ENCODE data around the gene L3MBTL4. TPM values are rescaled to one million over a fixed set of nuclear protein-coding genes. Genes with fewer than 3 reads are reported as not detected.

Gene L3MBTL4
- total and polyA plus RNA-seq, 10 donors, result 1.1 to 21.0 (median 12.7) TPM

- intact Hi-C loops (cut with DNase I; ENCODE audit: low total_unique reads), result no loop called here
- H3K9me3 ChIP-seq, result peaks cover 0 to 4% (median 0%) of the 10 kb centered on the region in 8 donors
- TF ChIP-seq CTCF (IDR thresholded peaks at IDR 0.05 in 8 of 11, conservative IDR thresholded peaks at IDR 0.05 in 3 of 11) (no peak), POLR2A (IDR thresholded peaks at IDR 0.05) (no peak), POLR2AphosphoS5 (IDR thresholded peaks at IDR 0.05) (no peak)
- H3K4me3 ChIP-seq, result no peak overlapping the region
- 65 to 78% (median 78%) methylated on average over 2 of the region's 2 CpGs for WGBS, 5 donors
- H3K27ac ChIP-seq, result no peak overlapping the region
- no peaks in the 10 kb centered on the region for H3K27me3 ChIP-seq (replicated peaks in 1 of 7)
- no peaks in the 10 kb centered on the region for H3K36me3 ChIP-seq
- no peaks in the 10 kb centered on the region for H3K4me1 ChIP-seq
- DNase-seq, result no peak
These were observed 389.9 kb downstream of the L3MBTL4 start for GRCh38 chr18:6024745-6025248.

- DNase-seq, result no peak
- H3K4me1 ChIP-seq, result no peaks in the 10 kb centered on the region
- H3K4me3 ChIP-seq, result no peak overlapping the region
- H3K9me3 ChIP-seq, result peaks cover 0 to 4% (median 0%) of the 10 kb centered on the region in 8 donors
- H3K27ac ChIP-seq, result no peak overlapping the region
- TF ChIP-seq CTCF (IDR thresholded peaks at IDR 0.05 in 8 of 11, conservative IDR thresholded peaks at IDR 0.05 in 3 of 11) (no peak), POLR2A (IDR thresholded peaks at IDR 0.05) (no peak), POLR2AphosphoS5 (IDR thresholded peaks at IDR 0.05) (no peak)
- H3K36me3 ChIP-seq, result no peaks in the 10 kb centered on the region
- 90 to 94% (median 92%) methylated on average over 7 of the region's 7 CpGs for WGBS, 5 donors
- H3K27me3 ChIP-seq (replicated peaks in 1 of 7), result no peaks in the 10 kb centered on the region
- intact Hi-C loops (cut with DNase I; ENCODE audit: low total_unique reads), result no loop called here
These were observed 391.2 kb downstream of the L3MBTL4 start for GRCh38 chr18:6023551-6023950.

- intact Hi-C loops (cut with DNase I; ENCODE audit: low total_unique reads), result no loop called here
- Histone ChIP-seq H3K4me3 (no peak overlapping the region), H3K27ac (no peak overlapping the region), H3K9me3 (no peaks in the 10 kb centered on the region), H3K4me1 (no peaks in the 10 kb centered on the region), H3K27me3 (replicated peaks in 1 of 7) (no peaks in the 10 kb centered on the region), H3K36me3 (no peaks in the 10 kb centered on the region)
- DNase-seq, result no peak
- 80 to 86% (median 82%) methylated on average over 5 of the region's 5 CpGs for WGBS, 5 donors
- TF ChIP-seq POLR2A (IDR thresholded peaks at IDR 0.05), result no peak
These were observed 391.9 kb downstream of the L3MBTL4 start for GRCh38 chr18:6022845-6023244.

GRCh38 chr18:6022074-6022444, 392.7 kb downstream of the L3MBTL4 start:
- TF ChIP-seq POLR2A (IDR thresholded peaks at IDR 0.05) (no peak), POLR2AphosphoS5 (IDR thresholded peaks at IDR 0.05) (no peak), CTCF (IDR thresholded peaks at IDR 0.05 in 8 of 11, conservative IDR thresholded peaks at IDR 0.05 in 3 of 11) (no peak)
- DNase-seq, result no peak
- 16 to 33% (median 29%) methylated on average over 2 of the region's 2 CpGs for WGBS, 5 donors
- H3K9me3 ChIP-seq, result no peaks in the 10 kb centered on the region
- H3K27me3 ChIP-seq (replicated peaks in 1 of 7), result no peaks in the 10 kb centered on the region
- H3K27ac ChIP-seq, result no peak overlapping the region
- no peaks in the 10 kb centered on the region for H3K4me1 ChIP-seq
- intact Hi-C loops (cut with DNase I; ENCODE audit: low total_unique reads), result no loop called here
- H3K36me3 ChIP-seq, result no peaks in the 10 kb centered on the region
- H3K4me3 ChIP-seq, result no peak overlapping the region

Measured in spleen (tissue), 11 donors.